NCI-H1105 (cell line): Measurements from ENCODE around the gene UQCR11.
"Not testable (repeated sequence)": the region's sequence is repeated elsewhere in the genome, so short reads cannot be mapped to it uniquely, and the experiment has no call there.

Experiments used
- DNase-seq: peaks from one replicate; lab custom pipeline; 2025; lab: John Stamatoyannopoulos, UW

Gene UQCR11

GRCh38 chr19:1605236-1606137 lies at the start of gene UQCR11:
UQCR11 (minus strand) TSS chr19:1605462; CDS start chr19:1605409, 53 bp downstream.
- DNase-seq: peak; percentile 95

DNA sequence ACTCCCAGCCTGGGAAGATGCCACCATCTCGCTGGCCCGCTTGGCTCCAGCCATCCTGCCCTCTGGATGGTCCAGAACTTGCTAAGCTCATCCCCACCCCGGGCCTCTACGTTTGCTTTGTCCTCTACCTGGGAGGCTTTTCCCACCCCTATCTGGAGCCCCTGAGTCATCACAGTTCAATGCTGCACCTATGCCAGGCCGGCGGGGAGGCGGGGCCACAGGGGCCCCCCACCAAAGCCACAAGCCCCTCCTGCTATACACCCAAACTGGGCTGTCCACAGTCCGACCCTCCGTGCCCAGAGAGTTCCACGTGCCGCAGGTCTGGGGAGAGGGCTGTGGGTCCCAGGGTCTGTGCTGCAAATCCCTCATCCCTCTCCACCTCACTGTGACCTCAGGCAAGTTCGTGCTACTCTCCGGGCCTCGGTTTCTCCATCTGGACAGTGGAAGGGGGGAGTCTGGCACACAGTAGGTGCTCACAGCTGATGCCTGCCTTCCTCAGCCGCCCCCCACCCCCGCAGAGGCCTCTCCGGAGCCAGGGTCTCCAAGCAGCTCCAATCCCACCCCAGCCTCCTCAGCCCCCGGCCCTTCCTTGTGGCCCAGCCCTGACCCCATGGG lies 49.0 kb upstream of the UQCR11 start:
- no peak for DNase-seq

DNA sequence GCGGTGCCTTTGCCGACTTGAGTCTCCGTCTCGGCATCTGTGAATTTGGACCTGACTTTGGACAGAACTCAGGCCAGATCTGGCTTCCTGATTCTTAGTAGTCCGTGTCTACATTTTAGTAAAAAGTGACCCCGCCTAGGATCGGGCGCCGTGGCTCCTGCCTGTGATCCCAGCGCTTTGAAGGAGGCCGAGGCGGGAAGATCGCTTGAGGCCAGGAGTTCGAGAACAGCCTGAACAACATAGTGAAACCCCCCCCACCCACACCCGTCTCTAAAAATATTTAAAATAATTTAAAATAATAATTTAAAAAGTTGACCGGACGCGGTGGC lies 48.0 kb upstream of the UQCR11 start:
- DNase-seq: no peak

DNA sequence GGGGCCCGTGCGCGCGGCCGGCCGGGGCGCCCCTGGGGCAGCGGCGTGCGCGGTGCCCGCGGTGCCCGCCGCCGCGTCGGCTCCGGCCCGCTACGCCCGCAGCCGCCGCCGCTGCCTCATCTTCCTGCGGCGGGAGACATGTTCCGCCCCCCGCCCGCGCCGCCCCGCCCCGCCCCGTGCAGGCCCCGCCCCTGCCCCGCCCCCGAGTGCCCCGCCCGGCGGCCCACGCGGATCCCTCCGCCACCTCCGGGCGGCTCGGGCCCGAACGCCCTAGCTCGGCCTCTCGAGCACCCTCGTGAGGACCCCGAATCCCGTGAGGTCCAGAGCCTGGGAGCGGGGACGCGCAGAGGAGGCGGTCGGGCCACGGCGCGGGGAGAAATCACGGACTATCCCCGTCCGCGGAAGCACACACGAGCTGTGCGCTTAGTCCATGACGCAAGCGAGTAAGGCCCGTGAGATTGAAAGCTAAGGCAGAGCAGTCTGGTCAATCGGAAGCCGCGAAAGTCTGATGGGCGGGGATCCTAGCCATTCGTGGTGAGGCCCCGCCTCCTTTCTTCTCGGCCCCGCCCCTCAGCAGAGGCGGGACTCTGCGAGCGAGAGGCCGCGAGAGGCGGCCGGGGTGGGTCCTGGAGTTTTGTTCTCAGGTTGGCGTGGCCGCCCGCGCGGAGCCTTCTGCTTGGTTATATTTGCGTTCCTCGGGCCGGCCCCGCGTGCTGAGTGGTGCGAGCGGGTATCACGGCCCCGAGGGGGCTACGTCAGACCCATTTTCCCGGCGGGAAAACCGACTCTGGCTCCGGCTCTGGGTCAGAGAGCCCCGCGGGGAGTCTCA lies 47.4 kb upstream of the UQCR11 start, which contains the start of gene TCF3:
TCF3 (minus strand) TSS at position 145 of the 829 bp plus-strand sequence. CDS start 2,367 bp downstream, outside the sequence.
- DNase-seq: peak; percentile 98

DNA sequence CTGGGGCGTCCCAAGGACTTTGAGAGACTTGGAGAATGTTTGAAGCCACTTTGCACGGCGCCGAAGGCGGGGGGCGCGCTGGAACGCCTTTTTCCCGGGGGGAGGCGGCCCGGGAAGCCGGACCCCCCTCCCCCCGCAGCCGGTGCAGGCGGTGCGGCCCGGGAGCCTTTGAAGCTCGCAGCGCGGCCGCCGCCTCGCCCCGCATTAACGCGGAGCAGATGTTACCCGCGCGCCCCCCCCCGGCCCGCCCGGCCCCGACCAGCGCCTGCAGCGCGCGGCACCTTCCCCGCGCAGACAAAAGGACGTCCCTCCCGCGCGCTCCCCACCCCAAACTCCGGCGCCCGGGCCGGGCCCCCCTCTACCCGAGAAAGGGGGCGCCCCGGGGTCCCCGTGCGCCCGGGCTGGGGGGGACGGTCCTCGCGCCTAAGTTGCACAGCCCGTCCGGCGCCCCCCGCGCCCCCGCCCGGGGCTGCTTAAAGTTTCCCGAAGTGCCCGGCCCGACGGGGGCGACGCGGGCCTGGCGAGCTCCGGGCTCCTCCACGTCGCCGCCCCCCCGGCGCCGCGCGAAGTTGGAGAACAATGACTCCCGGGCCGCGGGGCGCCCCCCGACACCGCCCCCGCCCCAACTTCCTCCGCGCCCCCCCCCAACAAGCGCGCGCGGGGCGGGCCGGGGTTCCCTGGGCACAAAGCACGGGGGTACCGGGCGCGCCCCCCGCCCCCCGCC lies 46.5 kb upstream of the UQCR11 start:
- no peak for DNase-seq

GRCh38 chr19:1650650-1651567 lies 45.6 kb upstream of the UQCR11 start:
- peak; percentile 21 for DNase-seq

DNA sequence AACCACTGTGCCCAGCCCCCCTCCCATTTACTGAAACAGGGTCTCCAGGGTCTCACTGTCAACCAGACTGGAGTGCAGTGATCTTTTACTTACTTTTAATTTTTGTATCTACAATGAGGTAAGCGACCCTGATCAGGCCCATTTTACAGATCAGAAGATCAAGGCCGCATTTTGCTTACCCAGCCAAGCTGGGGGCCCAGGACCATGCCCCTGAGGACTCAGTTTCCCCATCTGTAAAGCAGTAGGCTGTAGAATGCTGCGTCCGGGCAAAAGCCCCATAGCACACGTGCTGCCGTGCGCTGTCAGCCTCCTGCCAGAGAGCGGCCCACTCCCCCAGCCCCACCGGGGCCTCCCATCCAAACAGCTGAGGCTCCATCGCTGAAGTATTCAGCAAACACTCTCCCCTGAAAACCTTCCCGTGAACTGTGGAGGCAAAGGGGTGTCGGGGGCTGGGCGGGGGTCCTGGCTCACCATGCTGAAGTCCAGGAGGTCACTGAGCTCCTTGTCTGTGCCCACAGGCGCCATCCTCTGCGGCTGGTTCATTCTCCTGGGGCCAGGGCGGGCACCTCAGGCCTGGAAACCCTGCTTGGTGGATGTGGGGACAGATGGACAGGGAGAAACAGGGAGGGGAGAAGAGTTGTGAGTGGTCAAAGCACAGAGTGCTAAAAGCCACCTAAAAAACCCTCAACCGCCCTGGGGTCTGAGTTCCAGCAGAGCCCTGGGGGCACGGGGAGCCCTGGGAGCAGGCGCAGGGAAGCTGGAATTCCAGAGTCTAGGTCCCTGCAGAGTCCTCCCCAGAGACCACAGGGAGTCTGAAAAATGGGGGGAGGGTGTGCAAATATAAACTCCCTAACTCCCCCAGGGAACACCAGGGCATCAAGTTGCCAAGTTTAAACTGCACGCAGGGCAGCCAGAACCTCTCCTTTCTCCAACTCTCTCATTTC lies 44.7 kb upstream of the UQCR11 start:
- DNase-seq: no peak

DNA sequence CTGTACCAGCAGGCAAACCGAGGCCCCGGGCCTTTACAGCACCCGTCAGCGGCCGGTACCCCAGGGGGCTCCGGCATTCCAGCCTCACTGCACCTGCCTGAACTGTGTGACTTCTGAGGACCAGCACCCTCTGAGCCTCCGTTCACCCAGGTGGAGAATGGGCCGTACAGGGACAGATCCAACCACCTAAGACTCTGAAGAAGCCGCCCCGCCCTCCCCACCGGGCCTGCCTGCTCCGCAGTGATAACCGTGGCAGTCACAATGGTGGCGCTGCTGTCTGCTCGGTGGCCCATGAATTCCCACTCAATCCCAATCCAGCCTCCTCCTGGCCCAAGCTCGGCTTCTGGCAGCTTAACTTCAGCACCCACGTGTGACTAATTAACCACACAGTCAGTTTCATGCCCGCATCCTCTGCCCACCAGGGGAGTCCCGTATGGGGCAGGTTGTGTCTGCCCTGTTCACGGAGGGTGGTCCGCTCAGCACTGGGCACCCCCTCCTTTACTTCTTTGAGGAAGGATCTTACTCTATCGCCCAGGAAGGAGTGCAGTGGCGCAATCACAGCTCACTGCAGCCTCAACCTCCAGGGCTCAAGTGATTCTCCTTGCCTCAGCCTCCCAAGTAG lies 43.8 kb upstream of the UQCR11 start:
- no peak for DNase-seq

DNA sequence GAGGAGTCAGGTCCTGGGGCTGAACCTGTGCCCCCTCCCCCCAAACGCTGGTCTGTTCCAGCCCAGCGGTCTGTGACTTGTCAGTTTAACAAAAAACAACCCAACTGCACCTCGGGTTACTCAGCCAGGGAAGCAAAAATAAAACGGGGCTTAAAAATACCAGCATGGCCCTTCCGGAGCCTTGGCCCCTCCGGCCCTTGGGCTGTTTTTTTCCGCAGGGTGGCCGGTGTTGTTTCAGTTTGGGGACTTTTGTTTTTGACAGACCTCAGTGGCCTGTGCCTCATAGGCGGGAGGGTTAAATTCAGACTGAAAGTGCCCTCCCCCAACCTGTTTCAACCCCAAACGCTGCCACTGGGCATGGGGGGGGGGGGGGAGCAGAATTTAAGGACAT lies 43.2 kb upstream of the UQCR11 start:
- no peak for DNase-seq

DNA sequence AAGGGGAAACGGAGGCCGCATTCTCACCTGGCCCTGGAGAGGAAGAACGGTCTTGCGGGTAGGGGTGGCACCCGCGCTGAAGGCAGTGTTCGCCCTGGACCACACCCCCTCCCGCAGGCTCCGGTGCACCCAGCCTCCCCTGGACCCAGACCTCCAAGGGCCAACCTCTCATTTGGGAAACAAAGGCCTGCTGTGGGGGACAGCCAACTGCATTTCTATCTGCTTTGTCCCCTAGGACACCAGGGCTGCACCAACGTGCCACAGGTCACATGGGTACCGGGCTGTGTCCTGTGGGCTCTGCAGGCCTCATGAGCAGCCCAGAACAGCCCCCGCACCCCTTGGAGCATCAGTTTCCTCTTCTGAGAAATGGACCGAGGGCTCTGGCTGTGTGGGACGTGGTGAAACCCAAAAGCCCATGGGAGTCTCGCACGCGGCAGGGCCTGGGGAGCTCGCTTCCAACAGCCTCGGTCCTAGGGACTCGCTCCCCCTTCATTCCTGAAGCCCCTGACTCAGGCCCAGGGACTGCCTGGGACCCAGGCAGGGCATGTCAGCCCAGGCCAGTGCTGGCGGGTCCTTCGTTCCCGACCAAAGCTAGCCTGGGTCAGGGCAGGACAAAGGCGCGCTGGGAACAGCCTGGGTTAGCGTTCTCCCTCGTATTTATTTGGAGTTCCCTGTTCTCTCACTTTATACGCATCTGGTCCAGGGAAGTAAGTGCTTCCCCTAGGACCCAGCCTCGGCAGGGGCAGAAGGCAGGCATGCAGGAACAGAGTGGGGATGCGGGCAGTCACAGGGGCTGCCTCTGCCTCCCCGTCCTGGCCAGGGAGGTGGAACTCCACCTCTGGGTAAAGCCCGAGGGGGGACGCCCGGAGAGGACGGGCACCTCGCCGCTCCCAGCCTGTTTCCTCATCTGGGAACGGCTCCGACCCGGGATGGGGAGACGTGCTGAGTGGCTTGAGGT lies 42.5 kb upstream of the UQCR11 start:
- no peak for DNase-seq

DNA sequence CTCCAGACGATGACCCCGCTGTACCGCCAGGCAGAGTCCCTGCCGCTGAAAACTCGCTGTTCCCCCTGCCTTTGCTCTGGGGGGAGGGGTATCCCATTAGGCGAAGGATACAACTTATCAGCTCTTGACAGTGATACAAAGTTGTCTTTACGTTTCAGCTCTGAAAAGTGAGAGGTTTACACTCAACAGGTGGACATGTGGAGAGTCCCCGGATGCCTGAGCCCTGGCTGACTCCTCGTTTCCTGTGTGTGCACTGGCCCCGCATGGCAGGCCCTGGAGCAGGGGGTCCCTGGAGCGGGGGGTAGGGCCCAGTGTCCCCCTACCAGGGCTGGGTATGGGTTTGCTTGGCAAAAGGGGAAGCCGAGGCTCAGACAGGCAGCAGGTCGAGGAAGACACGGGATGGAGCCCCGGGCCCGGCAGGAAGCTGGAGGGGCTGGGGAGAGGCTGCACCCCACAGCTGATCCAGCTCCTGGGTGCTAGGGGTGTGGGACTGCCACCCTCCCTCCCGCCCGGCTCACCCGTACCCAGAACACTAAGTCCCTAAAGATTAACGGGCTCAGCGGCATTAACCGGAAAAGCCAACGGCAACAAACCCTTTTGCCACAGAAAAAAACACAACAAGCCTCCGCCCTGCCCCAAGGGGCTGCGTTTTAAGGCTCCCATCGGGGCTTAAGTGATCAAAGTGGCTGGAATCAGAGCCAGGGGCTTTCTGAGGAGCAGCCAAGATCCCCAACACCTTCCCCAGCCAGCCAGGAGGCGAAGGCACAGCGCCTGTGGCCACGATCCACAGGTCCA lies 41.6 kb upstream of the UQCR11 start:
- no peak for DNase-seq

- DNase-seq: no peak
These were observed 40.9 kb upstream of the UQCR11 start for GRCh38 chr19:1646149-1646548.

GRCh38 chr19:1645299-1645698 lies 40.0 kb upstream of the UQCR11 start:
- DNase-seq: no peak

DNA sequence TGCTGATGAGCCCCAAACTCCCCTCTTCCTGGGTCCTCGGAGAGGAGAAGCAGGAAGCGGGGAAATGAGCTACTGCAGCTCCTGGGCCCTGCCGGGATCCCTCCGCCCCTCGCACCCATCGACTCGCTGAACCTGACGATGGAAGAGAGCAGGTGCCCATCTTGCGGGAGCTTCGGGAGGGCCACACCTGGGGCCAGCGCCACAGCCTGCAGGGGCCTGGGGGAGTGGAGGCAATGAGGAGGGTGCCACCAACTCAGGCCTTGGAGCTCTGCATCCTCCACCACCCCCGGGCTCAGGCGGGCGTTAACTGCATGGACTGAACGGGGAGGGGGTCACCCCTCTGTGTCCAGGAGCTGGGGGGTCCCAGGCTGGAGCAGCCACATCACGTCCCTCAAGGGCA lies 38.8 kb upstream of the UQCR11 start:
- DNase-seq: no peak

DNA sequence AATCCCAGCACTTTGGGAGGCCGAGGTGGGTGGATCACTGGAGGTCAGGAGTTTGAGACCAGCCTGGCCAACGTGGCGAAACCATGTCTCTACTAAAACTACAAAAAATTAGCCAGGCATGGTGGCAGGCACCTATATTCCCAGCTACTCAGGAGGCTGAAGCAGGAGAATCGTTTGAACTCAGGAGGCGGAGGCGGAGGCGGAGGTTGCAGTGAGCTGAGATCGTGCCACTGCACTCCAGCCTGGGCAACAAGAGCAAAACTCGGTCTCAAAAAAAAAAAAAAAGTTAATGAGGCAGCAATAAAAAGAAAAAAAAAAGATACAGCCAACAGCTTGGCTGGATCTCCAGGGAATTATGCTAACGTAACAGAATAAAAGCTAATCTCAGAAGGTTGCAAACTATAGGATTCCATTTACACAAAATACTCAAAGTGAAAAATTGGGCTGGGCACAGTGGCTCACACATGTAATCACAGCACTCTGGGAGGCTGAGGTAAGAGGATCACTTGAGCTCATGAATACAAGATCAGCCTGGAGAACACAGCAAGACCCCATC lies 35.7 kb upstream of the UQCR11 start:
- DNase-seq: not testable (repeated sequence)

DNA sequence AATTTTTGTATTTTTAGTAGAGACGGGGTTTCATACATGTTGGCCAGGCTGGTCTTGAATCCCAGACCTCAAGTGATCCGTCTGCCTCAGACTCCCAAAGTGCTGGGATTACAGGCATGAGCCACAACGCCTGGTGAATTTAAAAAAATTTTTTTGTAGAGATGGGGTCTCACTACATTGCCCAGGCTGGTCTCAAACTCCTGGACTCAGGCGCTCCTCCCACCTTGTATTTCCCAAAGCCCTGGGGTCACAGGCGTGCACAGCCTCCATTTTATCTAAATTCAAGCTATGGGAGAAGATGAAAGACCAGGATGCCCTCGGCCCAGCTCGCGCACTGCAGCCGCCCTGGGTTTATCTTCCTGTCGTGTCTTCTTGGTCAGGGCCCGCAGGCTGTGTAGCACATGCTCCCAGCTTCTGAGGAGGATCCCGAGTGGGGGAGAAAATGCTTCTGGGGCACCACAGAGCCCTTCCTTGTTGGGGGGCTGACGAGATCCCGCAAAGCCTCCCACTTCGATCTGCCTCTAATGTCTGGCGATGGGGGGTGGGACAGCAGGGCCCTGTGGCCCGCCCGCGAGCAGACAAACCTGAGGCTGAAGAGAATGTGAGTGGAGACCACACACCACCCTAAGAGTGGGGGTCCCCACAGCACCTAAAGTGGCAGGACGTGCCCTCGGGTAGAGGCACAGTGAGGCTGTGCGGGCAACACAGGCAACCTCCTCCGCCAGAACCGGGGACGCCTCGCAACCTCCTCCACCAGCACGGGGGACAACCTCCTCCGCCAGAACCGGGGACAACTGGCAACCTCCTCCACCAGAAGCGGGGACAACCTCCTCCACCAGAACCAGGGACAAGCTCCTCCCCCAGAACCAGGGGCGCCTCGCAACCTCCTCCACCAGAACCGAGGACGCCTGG lies 31.3 kb upstream of the UQCR11 start:
- DNase-seq: no peak
